GM23338 (cell line): ENCODE results near the gene CRIP3. TPM values are rescaled to one million over a fixed set of nuclear protein-coding genes. Genes with fewer than 3 reads are reported as not detected.

ENCODE experiments used
- ATAC-seq: fragments of 200-7000 bp; cut with Tn5 transposase; 3 replicates; pipeline ENCODE4 v1.9.1; 2020
- DNase-seq: peaks from one replicate; pipeline ENCODE4 v3.0.0-alpha.2; 2015; ENCODE audit warnings: low spot score
- H2AFZ ChIP-seq: fragments of 200-600 bp; sonication (generic); 2 replicates; pipeline ENCODE4 v1.8.0; 2016; ENCODE audit warnings: antibody characterized with exemption, mild to moderate bottlenecking, moderate library complexity
- H3F3A ChIP-seq: fragments of 200-600 bp; sonication (generic); replicated peaks from 2 replicates; pipeline ENCODE4 v1.8.0; 2017; ENCODE audit warnings: antibody characterized with exemption, mixed run types, low read depth
- H3K27ac ChIP-seq: fragments of 200-600 bp; sonication (generic); 2 replicates; pipeline ENCODE4 v1.6.1; 2016; ENCODE audit warnings: low read depth
- H3K27me3 ChIP-seq: fragments of 200-600 bp; sonication (generic); 2 replicates; pipeline ENCODE4 v1.8.0; 2016; ENCODE audit warnings: mild to moderate bottlenecking, mixed run types, moderate library complexity; ENCODE audit not compliant: insufficient read depth
- H3K36me3 ChIP-seq: fragments of 200-600 bp; sonication (generic); 2 replicates; pipeline ENCODE4 v1.8.0; 2016; ENCODE audit warnings: mild to moderate bottlenecking; ENCODE audit not compliant: insufficient read depth
- H3K4me1 ChIP-seq: fragments of 200-600 bp; sonication (generic); 2 replicates; pipeline ENCODE4 v1.8.0; 2016; ENCODE audit warnings: mild to moderate bottlenecking, moderate library complexity; ENCODE audit not compliant: insufficient read depth
- H3K4me2 ChIP-seq: fragments of 200-600 bp; sonication (generic); 2 replicates; pipeline ENCODE4 v1.7.1; 2017; ENCODE audit warnings: mixed run types
- H3K4me3 ChIP-seq: fragments of 200-600 bp; sonication (generic); 2 replicates; pipeline ENCODE4 v1.6.1; 2016; ENCODE audit warnings: mixed run types
- H3K79me2 ChIP-seq: fragments of 200-600 bp; sonication (generic); replicated peaks from 2 replicates; pipeline ENCODE4 v1.8.0; 2017; ENCODE audit warnings: mild to moderate bottlenecking; ENCODE audit not compliant: insufficient read depth
- H3K9me2 ChIP-seq: fragments of 200-600 bp; sonication (generic); 2 replicates; pipeline ENCODE4 v1.8.0; 2017; ENCODE audit not compliant: insufficient read depth
- H4K20me1 ChIP-seq: fragments of 200-600 bp; sonication (generic); replicated peaks from 2 replicates; pipeline ENCODE4 v1.8.0; 2017; ENCODE audit warnings: mild to moderate bottlenecking; ENCODE audit not compliant: insufficient read depth
- H3K27ac Mint-ChIP-seq: 2 replicates; pipeline ENCODE4 v1.8.0; 2020; ENCODE audit warnings: inconsistent platforms, mild to moderate bottlenecking, moderate library complexity, mixed read lengths
- H3K27me3 Mint-ChIP-seq: 3 replicates; pipeline ENCODE4 v1.8.0; 2022; ENCODE audit warnings: low read depth, mild to moderate bottlenecking, moderate library complexity, mixed read lengths, inconsistent platforms; ENCODE audit not compliant: insufficient read depth, poor library complexity
- H3K36me3 Mint-ChIP-seq: 3 replicates; pipeline ENCODE4 v1.8.0; 2021; ENCODE audit warnings: low read depth, mild to moderate bottlenecking, inconsistent platforms, moderate library complexity, mixed read lengths
- H3K4me1 Mint-ChIP-seq: 3 replicates; pipeline ENCODE4 v1.8.0; 2020; ENCODE audit warnings: mild to moderate bottlenecking, inconsistent platforms, mixed read lengths
- H3K4me3 Mint-ChIP-seq: 3 replicates; pipeline ENCODE4 v1.8.0; 2021; ENCODE audit warnings: moderate library complexity, mild to moderate bottlenecking, inconsistent platforms, mixed read lengths
- H3K9me3 Mint-ChIP-seq: 3 replicates; pipeline ENCODE4 v1.8.0; 2020; ENCODE audit warnings: moderate library complexity, mild to moderate bottlenecking, inconsistent platforms, mixed read lengths
- EZH2phosphoT487 ChIP-seq: fragments of 200-600 bp; sonication (generic); IDR thresholded peaks from one replicate; pipeline ENCODE4 v1.8.1; 2018; ENCODE audit warnings: antibody characterized with exemption; ENCODE audit not compliant: unreplicated experiment
- ZNF331 ChIP-seq: fragments of 250-450 bp; sonication (Bioruptor Pico); IDR thresholded peaks from 2 replicates; pipeline ENCODE4 v1.5.0; 2020; ENCODE audit warnings: low read depth, mild to moderate bottlenecking, moderate library complexity
- polyA plus RNA-seq: library from polyadenylated mRNA; unstranded; fragments of >200 nt; fragmentation: Nextera tagmentation; extraction: Ambion mirVana; gene quantifications from 2 replicates; pipeline ENCODE4 v1.2.1, GENCODE V29; 2016
- total RNA-seq: library from RNA; depleted of rRNA; stranded (reverse); fragments of >200 nt; shearing (Covaris generic); gene quantifications from 2 replicates; pipeline ENCODE4 v1.2.3, GENCODE V29; 2014
- TF ChIP-seq, protein P1 (sequence below), 2 experiments: fragments of 200-600 bp in 1 of 2; sonication (generic) in 1 of 2; conservative IDR thresholded peaks; 2 replicates each; pipeline versions ENCODE4 v1.5.1 to v1.6.1; 2016 to 2017; ENCODE audit warnings: antibody characterized with exemption in 2 of 2, low read depth in 2 of 2, mild to moderate bottlenecking in 2 of 2, moderate library complexity in 1 of 2
- TF ChIP-seq, protein P2 (sequence below): fragments of 250-450 bp; sonication (Bioruptor Pico); IDR thresholded peaks from 2 replicates; pipeline ENCODE4 v1.5.0; 2020; ENCODE audit warnings: mild to moderate bottlenecking, moderate library complexity

Gene CRIP3
- total and polyA plus RNA-seq, 2 experiments from 2014 or later = 22.0 to 36.0 TPM

DNA sequence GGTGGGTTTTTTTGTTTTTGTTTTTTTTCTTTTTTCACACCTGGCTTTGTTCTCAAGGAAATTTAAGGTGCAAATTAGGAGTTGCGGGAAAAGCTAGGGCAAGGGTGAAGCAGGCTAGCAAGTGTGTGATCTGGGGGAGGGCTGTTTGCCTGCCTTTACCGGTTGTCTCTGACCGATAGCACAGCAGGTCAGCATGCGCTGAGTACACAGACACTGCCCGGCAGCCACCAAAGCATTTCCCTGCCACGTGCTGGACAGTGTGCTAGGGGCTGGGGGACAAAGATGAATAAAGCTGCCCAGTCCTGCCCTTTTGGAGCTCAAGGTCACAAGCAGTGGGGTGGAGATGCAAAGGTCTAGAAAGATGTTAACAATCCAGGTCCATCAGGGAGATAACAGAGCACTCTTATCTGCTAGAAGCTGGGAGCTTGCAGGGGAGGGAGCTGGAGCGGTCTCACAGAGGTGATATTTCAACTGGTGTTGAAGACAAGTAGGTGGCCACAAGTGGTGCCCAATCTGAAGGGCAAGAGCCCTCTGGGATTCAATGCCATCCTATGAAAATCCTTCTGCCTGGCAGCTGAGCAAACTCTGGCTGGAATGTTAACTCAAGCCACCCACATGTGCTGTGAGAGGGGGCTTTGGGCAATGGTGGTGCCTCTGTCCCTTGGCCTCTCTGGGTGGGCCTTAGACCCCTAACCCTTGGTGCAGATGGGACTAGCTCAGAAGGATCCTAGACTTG is 40.8 kb downstream of the CRIP3 start (continued):
- TF ChIP-seq, protein P1, sequence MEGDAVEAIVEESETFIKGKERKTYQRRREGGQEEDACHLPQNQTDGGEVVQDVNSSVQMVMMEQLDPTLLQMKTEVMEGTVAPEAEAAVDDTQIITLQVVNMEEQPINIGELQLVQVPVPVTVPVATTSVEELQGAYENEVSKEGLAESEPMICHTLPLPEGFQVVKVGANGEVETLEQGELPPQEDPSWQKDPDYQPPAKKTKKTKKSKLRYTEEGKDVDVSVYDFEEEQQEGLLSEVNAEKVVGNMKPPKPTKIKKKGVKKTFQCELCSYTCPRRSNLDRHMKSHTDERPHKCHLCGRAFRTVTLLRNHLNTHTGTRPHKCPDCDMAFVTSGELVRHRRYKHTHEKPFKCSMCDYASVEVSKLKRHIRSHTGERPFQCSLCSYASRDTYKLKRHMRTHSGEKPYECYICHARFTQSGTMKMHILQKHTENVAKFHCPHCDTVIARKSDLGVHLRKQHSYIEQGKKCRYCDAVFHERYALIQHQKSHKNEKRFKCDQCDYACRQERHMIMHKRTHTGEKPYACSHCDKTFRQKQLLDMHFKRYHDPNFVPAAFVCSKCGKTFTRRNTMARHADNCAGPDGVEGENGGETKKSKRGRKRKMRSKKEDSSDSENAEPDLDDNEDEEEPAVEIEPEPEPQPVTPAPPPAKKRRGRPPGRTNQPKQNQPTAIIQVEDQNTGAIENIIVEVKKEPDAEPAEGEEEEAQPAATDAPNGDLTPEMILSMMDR (conservative IDR thresholded peaks at IDR 0.05; ENCODE audit: low read depth in 2 of 2) = no peak
- TF ChIP-seq, protein P2, sequence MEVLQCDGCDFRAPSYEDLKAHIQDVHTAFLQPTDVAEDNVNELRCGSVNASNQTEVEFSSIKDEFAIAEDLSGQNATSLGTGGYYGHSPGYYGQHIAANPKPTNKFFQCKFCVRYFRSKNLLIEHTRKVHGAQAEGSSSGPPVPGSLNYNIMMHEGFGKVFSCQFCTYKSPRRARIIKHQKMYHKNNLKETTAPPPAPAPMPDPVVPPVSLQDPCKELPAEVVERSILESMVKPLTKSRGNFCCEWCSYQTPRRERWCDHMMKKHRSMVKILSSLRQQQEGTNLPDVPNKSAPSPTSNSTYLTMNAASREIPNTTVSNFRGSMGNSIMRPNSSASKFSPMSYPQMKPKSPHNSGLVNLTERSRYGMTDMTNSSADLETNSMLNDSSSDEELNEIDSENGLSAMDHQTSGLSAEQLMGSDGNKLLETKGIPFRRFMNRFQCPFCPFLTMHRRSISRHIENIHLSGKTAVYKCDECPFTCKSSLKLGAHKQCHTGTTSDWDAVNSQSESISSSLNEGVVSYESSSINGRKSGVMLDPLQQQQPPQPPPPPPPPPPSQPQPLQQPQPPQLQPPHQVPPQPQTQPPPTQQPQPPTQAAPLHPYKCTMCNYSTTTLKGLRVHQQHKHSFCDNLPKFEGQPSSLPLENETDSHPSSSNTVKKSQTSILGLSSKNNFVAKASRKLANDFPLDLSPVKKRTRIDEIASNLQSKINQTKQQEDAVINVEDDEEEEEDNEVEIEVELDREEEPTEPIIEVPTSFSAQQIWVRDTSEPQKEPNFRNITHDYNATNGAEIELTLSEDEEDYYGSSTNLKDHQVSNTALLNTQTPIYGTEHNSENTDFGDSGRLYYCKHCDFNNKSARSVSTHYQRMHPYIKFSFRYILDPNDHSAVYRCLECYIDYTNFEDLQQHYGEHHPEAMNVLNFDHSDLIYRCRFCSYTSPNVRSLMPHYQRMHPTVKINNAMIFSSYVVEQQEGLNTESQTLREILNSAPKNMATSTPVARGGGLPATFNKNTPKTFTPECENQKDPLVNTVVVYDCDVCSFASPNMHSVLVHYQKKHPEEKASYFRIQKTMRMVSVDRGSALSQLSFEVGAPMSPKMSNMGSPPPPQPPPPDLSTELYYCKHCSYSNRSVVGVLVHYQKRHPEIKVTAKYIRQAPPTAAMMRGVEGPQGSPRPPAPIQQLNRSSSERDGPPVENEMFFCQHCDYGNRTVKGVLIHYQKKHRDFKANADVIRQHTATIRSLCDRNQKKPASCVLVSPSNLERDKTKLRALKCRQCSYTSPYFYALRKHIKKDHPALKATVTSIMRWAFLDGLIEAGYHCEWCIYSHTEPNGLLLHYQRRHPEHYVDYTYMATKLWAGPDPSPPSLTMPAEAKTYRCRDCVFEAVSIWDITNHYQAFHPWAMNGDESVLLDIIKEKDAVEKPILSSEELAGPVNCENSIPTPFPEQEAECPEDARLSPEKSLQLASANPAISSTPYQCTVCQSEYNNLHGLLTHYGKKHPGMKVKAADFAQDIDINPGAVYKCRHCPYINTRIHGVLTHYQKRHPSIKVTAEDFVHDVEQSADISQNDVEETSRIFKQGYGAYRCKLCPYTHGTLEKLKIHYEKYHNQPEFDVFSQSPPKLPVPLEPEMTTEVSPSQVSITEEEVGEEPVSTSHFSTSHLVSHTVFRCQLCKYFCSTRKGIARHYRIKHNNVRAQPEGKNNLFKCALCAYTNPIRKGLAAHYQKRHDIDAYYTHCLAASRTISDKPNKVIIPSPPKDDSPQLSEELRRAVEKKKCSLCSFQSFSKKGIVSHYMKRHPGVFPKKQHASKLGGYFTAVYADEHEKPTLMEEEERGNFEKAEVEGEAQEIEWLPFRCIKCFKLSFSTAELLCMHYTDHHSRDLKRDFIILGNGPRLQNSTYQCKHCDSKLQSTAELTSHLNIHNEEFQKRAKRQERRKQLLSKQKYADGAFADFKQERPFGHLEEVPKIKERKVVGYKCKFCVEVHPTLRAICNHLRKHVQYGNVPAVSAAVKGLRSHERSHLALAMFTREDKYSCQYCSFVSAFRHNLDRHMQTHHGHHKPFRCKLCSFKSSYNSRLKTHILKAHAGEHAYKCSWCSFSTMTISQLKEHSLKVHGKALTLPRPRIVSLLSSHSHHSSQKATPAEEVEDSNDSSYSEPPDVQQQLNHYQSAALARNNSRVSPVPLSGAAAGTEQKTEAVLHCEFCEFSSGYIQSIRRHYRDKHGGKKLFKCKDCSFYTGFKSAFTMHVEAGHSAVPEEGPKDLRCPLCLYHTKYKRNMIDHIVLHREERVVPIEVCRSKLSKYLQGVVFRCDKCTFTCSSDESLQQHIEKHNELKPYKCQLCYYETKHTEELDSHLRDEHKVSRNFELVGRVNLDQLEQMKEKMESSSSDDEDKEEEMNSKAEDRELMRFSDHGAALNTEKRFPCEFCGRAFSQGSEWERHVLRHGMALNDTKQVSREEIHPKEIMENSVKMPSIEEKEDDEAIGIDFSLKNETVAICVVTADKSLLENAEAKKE (CRISPR knock-in tag) = no peak
- TF ChIP-seq ZNF331 = no peak
- no peak for TF ChIP-seq EZH2phosphoT487

DNA sequence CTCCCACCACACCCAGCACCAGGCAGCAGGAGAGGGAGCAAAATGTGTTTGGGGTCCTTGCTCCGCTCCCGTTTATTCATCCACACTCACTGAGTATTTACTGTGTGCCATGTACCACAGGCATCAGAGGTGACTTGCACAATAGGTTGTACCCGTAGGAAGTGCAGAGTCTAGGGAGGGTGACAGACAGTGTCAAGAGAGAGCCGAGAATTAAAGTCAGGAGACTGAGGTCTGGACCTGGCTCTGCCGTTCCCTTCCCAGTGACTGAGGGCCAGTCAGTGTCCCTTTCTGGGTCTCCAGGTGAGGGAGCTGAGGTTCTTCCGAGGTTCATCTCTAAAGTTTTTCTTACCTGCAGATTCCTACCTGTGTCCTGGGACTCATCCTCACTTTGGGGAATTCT is 43.1 kb downstream of the CRIP3 start:
- Histone ChIP-seq H3K4me1 (peaks cover 13% of the 10 kb centered on the region), H3K27me3 (peaks cover 29% of the 10 kb centered on the region), H4K20me1 (no peaks in the 10 kb centered on the region), H3K27ac (no peak overlapping the region), H3K4me3 (no peak overlapping the region), H3F3A (no peaks in the 10 kb centered on the region), H3K9me2 (no peaks in the 10 kb centered on the region), H3K79me2 (no peaks in the 10 kb centered on the region), H2AFZ (no peak overlapping the region), H3K4me2 (no peak overlapping the region), H3K36me3 (no peaks in the 10 kb centered on the region)
- ATAC-seq (no peak), DNase-seq (peak; percentile 14)
- no peak overlapping the region for H3K4me3 Mint-ChIP-seq
- H3K36me3 Mint-ChIP-seq = no peaks in the 10 kb centered on the region
- no peaks in the 10 kb centered on the region for H3K9me3 Mint-ChIP-seq
- H3K27ac Mint-ChIP-seq = no peak overlapping the region
- H3K4me1 Mint-ChIP-seq = peaks cover 32% of the 10 kb centered on the region
- peaks cover 41% of the 10 kb centered on the region for H3K27me3 Mint-ChIP-seq
- TF ChIP-seq, protein P2 (CRISPR knock-in tag) = no peak
